HG03175 (cell line): ENCODE data around the gene PITX2.

ENCODE experiments used
- ATAC-seq: cut with Tn5 transposase; IDR thresholded peaks from one replicate; pipeline ENCODE4 v1.9.1; 2021; ENCODE audit warnings: mild to moderate bottlenecking, moderate library complexity; ENCODE audit not compliant: unreplicated experiment

Gene PITX2

DNA sequence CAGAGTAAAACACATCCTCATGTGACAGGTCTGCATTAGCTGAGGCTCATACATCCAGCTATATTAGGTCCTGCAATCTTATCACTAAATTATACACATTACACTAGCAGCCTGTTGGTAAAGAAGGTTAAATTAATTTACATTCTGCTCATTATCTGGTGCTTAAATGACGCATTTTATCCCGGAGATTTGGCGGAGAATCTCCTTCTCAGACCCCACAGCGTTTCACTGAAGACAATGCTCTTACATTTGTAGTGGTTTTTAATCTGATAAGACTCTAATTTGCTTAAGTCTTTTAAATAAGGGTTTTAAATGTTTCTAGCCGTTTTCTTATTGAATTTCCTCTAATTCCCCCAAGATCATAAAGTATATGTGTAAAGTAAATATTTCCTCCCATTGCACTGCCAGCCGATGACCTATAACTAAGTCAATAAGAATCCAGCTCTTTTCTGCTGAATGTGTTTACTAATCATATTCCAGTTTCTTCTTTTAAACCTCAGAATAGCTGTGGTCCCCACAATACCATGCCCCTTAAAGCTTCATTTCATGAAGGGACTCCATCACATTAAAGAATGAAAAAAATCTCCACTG lies 2.1 kb upstream of the PITX2 start:
- ATAC-seq: no peak

- ATAC-seq: no peak
These were observed 1.5 kb upstream of the PITX2 start for GRCh38 chr4:110624398-110624780.

DNA sequence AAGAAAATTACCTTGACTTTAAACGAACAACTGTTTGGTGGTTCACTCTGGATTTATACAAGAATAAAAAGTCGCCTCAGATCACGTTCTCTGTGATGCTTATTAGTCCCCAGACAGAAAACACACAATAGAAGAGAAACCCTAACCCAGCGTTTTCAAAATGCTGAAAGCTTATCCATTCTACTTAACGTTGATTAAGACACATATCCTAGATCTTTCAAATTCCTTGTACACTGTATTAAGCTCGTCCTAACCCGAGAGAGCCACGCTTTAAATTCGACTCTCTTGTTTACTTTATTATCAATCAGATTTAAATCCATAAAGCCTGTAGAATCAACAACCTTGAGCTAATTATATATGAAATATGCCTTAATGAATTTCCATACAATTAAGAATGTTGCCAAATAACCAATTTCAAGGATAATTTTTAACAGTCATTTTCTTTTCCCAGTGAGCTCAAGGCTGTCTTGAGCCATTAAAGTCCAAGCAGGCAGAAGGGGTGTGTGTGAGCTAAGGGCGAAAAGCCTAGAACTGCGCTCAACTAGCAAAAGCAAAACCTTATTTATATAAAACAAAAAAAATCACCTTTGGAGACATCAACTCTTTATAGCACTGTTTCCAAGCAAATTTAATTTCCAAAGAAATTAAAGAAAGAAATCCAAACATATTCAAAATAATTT lies 981 bp upstream of the PITX2 start:
- ATAC-seq: no peak

- ATAC-seq: no peak
These were observed 782 bp downstream of the PITX2 start for GRCh38 chr4:110621839-110622751.

GRCh38 chr4:110621328-110621812 lies 1.5 kb downstream of the PITX2 start:
- no peak for ATAC-seq

- no peak for ATAC-seq
These were observed 2.1 kb downstream of the PITX2 start for GRCh38 chr4:110620691-110621327.

DNA sequence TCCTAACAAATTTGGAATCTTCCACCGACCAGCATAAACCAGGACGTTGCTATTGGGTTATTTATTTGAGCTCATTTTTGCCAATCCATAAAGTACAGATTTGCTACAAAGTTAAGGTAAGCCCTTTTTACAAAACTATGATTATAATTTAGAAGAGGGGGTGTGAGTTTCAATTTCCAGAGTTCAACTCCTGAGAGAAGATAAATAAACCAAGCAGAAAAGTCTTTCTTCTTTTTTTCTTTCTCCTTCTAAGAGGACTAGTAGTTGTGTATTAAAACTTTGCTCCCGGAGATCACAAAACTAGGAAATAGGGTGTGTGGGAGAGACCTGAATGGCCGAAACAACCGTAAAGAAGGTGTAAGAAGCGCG lies 2.6 kb downstream of the PITX2 start:
- no peak for ATAC-seq

DNA sequence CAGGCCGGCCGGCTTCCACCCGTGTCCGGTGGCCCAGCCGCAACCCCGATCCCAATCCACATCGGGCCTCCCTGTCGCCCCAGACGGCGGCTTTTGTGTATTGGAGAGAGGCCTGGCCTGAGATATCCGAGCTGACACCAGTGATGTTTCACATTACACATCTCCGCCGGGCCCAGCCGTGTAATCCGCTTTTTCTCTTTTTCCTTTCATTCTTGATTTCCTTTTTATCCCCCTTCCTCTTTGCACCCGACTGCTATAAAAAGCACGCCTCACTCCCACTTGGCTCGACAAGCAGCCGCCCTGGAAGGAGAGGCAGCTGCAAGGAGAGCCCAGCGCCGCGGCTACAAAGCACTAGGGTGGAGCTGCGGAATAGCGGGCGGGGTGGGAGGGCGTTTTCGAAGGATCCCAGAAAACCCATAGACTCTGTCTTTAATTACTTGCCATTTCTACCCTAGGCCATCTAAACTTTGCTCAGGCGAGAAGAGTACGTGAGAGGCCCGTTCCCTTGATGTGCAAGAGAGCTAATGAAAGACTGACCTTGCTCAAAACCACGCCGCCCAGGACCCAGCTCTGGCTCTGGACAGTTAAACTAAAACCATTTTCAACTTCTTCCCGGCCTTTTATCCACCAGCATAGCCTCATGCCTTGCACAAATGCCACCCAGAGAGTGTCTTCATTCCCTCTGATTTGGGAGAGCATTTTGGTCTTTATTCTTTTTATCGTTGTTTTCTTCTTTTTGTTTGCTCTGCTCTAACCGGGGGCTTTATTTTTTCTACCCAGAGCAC lies 3.2 kb downstream of the PITX2 start:
- no peak for ATAC-seq

DNA sequence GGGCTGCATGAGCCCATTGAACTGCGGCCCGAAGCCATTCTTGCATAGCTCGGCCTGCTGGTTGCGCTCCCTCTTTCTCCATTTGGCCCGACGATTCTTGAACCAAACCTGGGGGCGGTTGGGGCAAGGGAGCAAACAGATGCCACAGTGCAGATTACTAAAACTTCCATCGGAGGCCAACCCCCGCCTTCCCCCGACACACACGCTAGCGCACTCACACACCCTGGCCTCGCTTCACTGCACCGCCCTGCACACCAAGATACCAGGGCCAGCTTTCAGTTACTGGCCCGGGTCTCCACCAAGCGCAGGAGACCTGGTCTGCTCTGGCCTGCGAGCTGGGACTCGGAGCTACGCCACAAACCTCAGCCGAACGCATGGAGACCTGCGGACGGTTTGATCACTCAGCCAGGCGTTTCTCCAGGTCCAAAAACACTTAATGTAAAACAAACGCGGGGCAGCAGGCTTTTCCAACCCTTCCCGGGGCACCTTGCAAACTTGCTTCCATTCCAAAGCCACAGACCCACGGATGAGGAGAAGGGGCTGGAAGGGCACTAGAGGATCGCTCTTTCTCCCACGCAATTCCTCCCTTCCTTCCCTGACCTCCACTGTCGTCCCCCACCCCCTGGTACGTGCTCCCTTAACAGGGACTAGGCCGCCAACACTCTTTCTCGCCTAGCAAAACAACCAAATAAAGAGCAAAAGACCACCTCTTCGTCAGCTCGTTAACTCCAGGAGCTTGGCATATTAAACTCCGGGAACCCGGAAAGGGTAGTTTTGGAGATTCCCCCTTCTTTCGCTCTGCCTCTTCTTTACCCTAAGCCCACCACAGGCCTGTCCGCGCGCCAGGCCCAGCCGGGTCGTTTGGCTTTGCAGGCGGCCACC lies 4.1 kb downstream of the PITX2 start:
- no peak for ATAC-seq

DNA sequence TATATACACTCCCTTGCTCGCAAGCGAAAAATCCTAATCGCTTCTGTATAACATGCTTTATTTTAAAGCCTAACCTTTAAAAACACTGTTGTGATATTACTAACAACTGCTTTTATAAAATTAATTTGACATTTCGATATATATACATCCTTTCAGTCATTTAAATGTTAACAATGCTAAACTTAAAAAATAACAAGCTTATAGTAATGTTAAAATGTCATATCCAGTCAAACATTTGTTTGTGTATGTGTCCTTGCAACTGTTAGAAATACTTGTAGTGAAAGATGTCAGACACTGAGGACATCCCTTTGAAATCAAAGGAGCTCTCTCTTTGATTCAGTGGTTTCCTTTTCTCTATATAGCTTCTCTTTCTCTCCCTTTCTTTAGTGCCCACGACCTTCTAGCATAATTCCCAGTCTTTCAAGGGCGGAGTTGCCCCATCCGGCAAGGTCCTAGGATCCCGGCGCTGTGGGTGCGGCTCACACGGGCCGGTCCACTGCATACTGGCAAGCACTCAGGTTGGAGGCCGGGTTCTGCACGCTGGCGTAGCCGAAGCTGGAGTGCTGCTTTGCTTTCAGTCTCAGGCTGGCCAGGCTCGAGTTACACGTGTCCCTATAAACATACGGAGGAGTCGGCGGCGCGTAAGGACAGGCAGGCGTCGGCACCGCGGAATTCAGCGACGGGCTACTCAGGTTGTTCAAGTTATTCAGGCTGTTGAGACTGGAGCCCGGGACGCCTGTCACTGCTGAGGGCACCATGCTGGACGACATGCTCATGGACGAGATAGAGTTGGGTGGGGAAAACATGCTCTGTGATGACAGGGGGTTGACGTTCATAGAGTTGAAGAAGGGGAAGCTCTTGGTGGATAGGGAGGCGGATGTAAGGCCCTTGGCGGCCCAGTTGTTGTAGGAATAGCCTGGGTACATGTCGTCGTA lies 5.0 kb downstream of the PITX2 start:
- no peak for ATAC-seq

DNA sequence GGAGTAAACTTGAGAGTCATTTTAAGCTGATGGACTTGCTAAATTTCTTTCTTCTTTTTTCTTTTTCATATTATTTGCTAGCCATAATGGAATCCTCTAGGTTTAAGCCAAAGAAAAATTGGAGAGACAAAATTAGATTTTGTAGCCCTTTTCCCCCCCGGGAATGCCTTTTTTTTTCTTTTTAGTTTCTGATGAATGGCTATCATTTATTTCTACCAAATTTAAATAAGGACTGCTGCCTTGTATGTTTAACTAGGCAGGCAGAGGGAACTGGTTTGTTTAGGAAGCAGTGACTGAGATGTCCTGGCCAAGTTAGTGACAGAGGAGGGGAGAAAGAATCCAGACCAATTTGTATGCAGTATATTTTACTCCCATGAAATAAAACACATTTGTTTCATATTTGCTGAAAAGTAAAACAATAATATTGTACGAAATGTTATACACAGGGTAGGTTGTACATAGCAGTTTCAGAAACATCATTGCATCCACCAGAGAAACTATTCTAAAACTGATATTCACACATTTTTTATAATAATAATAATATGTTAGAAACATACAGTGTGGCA lies 5.7 kb downstream of the PITX2 start:
- no peak for ATAC-seq

DNA sequence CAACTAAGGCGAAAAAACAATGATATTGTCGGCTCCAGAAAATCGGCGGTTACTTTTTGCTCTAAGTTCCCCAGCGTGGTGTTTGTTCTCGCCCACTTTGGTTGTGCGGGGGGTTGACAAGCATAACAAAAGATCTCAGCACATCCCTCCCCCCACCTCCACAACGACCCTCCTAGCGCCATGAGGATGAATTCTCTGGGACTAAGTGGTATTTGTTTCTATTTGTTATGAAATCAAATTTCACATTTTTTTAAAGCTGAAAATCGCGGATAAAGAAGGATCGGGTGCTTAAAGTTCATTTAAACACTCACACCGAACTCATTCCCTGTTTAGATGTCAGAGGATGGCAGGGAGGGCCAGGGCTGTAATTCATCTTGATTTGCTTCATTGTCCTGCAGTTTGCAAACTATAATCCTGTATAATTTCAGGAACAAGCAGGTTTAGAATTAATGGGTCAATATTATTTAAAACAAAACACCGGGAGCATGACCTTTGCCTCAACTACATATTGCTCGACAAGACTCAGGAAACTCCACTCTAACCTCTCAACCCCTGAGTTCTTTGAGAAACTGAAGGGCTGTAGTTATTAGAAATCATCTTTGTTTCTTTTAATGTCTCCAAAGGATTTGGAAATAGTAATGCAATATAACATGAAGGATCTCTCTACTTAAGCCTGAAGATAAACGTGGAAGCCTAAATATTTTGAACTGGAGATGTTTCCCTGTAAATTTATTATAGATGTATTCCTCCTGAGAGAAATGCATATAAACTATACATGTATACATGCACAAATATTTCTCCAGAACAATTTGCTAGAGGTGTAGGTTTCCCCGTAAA lies 6.4 kb downstream of the PITX2 start:
- ATAC-seq: no peak

- ATAC-seq: no peak
These were observed 7.3 kb downstream of the PITX2 start for GRCh38 chr4:110615353-110616237.

- ATAC-seq: no peak
These were observed 7.9 kb downstream of the PITX2 start for GRCh38 chr4:110614976-110615352.

- ATAC-seq: no peak
These were observed 8.5 kb downstream of the PITX2 start for GRCh38 chr4:110614173-110614963.

DNA sequence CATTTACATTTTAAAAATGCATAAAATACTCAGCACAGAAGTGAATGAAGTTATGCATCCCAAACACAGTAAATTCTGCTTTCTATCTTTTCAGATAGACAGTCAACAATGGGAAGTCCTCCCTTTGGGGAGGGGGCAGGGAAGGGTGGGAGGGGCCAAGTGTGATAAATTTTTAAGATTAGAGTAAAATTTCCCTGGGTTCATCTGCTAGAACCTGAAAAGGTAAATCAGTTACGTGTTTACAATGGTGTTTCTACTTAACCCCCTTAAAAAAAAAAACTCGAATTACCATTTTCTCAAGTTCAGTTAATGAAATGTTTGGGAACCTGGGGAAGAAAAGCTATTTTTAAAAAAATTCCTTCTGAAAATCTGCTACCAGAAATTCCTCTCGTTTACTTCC lies 9.1 kb downstream of the PITX2 start:
- ATAC-seq: no peak
